ENCODE results near the gene RNF222. TPM values are rescaled to one million over a fixed set of nuclear protein-coding genes. Genes with fewer than 3 reads are reported as not detected.

Gene RNF222
- total RNA-seq: not detected
- long read RNA-seq: 0 reads

GRCh38 chr17:8397636-8398035 lies at the start of gene RNF222:
Gene RNF222, minus strand, starts transcription at chr17:8397827. Its CDS starts 4,366 bp downstream, at chr17:8393461.
- intact Hi-C loops (cut with micrococcal nuclease): no loop called here
- DNase-seq (no peak), ATAC-seq (no peak)

GRCh38 chr17:8445536-8445935 lies 47.9 kb upstream of the RNF222 start:
- intact Hi-C loops (cut with micrococcal nuclease): no loop called here
- DNase-seq (no peak), ATAC-seq (no peak)

- DNase-seq: no peak
- intact Hi-C loops (cut with micrococcal nuclease): no loop called here
- ATAC-seq: no peak
Observed at GRCh38 chr17:8444494-8444893, 46.9 kb upstream of the RNF222 start.

- ATAC-seq (no peak), DNase-seq (no peak)
- intact Hi-C loops (cut with micrococcal nuclease): no loop called here
Observed at GRCh38 chr17:8443756-8444155, 46.1 kb upstream of the RNF222 start.

- DNase-seq (no peak), ATAC-seq (no peak)
- intact Hi-C loops (cut with micrococcal nuclease): no loop called here
Observed at GRCh38 chr17:8442310-8442709, 44.7 kb upstream of the RNF222 start.

GRCh38 chr17:8441690-8442089 lies 44.1 kb upstream of the RNF222 start:
- intact Hi-C loops (cut with micrococcal nuclease): no loop called here
- ATAC-seq (no peak), DNase-seq (no peak)

- intact Hi-C loops (cut with micrococcal nuclease): no loop called here
- DNase-seq: no peak
- no peak for ATAC-seq
Observed at GRCh38 chr17:8439681-8440080, 42.1 kb upstream of the RNF222 start.

- intact Hi-C loops (cut with micrococcal nuclease): no loop called here
- ATAC-seq (no peak), DNase-seq (no peak)
Observed at GRCh38 chr17:8438441-8438840, 40.8 kb upstream of the RNF222 start.

GRCh38 chr17:8436844-8437171 lies 39.2 kb upstream of the RNF222 start:
- DNase-seq: no peak
- no peak for ATAC-seq
- intact Hi-C loops (cut with micrococcal nuclease): no loop called here

- ATAC-seq (peak; percentile 82), DNase-seq (peak; percentile 79)
- intact Hi-C loops (cut with micrococcal nuclease): no loop called here
Observed at GRCh38 chr17:8436169-8436843, 38.7 kb upstream of the RNF222 start.

GRCh38 chr17:8435245-8436168 lies 37.9 kb upstream of the RNF222 start, which contains the start of gene NDEL1:
Gene NDEL1, plus strand, starts transcription at chr17:8435884. Its CDS starts 8,388 bp downstream, at chr17:8444272.
- ATAC-seq (peak; percentile 97), DNase-seq (peak; percentile 100)
- intact Hi-C loops (cut with micrococcal nuclease): no loop called here

- DNase-seq (peak; percentile 74), ATAC-seq (peak; percentile 29)
- intact Hi-C loops (cut with micrococcal nuclease): no loop called here
Observed at GRCh38 chr17:8430966-8431365, 33.3 kb upstream of the RNF222 start.

- ATAC-seq (no peak), DNase-seq (no peak)
- intact Hi-C loops (cut with micrococcal nuclease): no loop called here
Observed at GRCh38 chr17:8426802-8427201, 29.2 kb upstream of the RNF222 start.

GRCh38 chr17:8426094-8426720 lies 28.6 kb upstream of the RNF222 start:
- no peak for ATAC-seq
- no peak for DNase-seq
- intact Hi-C loops (cut with micrococcal nuclease): no loop called here

- ATAC-seq (no peak), DNase-seq (no peak)
- intact Hi-C loops (cut with micrococcal nuclease): no loop called here
Observed at GRCh38 chr17:8421571-8421970, 23.9 kb upstream of the RNF222 start.

- DNase-seq (peak; percentile 69), ATAC-seq (peak; percentile 95)
- intact Hi-C loops (cut with micrococcal nuclease): no loop called here
Observed at GRCh38 chr17:8420041-8420934, 22.7 kb upstream of the RNF222 start.

- ATAC-seq: no peak
- DNase-seq: no peak
- intact Hi-C loops (cut with micrococcal nuclease): loop anchor here (10.0 kb wide), 2 partner anchors 365 to 475 kb away; no protein-coding TSS in a partner anchor
Observed at GRCh38 chr17:8419305-8419704, 21.7 kb upstream of the RNF222 start.

- intact Hi-C loops (cut with micrococcal nuclease): loop anchor here (10.0 kb wide), 2 partner anchors 366 to 476 kb away; no protein-coding TSS in a partner anchor
- DNase-seq: no peak
- no peak for ATAC-seq
Observed at GRCh38 chr17:8418471-8418870, 20.8 kb upstream of the RNF222 start.

GRCh38 chr17:8417806-8418205 lies 20.2 kb upstream of the RNF222 start:
- intact Hi-C loops (cut with micrococcal nuclease): loop anchor here (10.0 kb wide), 2 partner anchors 367 to 477 kb away; no protein-coding TSS in a partner anchor
- no peak for ATAC-seq
- DNase-seq: no peak
